AG04449 (cell line): ENCODE results near the gene LARP1.

Experiments
- CTCF ChIA-PET: fragments of 350-600 bp; formaldehyde crosslinking; extraction: SDS; loops from one replicate; lab custom pipeline; 2021; ENCODE audit warnings: antibody characterized with exemption; lab: Yijun Ruan, JAX
- POLR2A ChIA-PET: fragments of 400-600, 350-600 bp; formaldehyde crosslinking; extraction: SDS; loops from one replicate; lab custom pipeline; 2020; ENCODE audit warnings: antibody characterized with exemption, inconsistent platforms; lab: Yijun Ruan, JAX
- DNase-seq: peaks from one replicate; pipeline ENCODE4 v3.0.0-alpha.2; 2010; ENCODE audit warnings: low read depth, low spot score
- H3K4me3 ChIP-seq: 2 replicates; pipeline ENCODE4 v1.5.1; 2011; ENCODE audit warnings: low read depth, mild to moderate bottlenecking, control low read depth, low read length
- TF ChIP-seq, protein P1 (sequence below): IDR thresholded peaks from one replicate; pipeline ENCODE4 v1.5.1; 2011; ENCODE audit warnings: mild to moderate bottlenecking, moderate library complexity, low read length, control low read depth, inconsistent platforms; ENCODE audit not compliant: insufficient read depth; ENCODE audit errors: missing control alignments

Gene LARP1

DNA sequence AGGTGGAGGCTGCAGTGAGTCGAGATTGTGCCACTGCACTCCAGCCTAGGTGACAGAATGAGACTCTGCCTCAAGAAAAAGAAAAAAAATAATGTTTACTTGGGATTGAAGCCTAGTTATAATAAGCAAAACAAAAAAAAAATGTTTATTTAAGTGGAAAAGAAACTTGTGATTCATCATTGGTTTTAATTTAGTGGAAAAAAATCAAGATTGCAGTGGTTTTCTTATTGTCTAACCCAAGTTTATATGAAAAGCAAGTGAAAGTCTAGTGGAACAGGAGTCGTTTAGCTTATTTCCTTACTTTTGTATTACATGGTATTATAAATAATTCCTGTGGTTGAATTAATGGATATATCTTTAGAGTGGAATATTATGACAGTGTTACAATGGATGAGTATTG lies 111.7 kb downstream of the LARP1 start:
- TF ChIP-seq, protein P1, sequence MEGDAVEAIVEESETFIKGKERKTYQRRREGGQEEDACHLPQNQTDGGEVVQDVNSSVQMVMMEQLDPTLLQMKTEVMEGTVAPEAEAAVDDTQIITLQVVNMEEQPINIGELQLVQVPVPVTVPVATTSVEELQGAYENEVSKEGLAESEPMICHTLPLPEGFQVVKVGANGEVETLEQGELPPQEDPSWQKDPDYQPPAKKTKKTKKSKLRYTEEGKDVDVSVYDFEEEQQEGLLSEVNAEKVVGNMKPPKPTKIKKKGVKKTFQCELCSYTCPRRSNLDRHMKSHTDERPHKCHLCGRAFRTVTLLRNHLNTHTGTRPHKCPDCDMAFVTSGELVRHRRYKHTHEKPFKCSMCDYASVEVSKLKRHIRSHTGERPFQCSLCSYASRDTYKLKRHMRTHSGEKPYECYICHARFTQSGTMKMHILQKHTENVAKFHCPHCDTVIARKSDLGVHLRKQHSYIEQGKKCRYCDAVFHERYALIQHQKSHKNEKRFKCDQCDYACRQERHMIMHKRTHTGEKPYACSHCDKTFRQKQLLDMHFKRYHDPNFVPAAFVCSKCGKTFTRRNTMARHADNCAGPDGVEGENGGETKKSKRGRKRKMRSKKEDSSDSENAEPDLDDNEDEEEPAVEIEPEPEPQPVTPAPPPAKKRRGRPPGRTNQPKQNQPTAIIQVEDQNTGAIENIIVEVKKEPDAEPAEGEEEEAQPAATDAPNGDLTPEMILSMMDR, result no peak
- DNase-seq, result no peak
- H3K4me3 ChIP-seq, result no peak overlapping the region
- POLR2A ChIA-PET, result no interaction called here
- CTCF ChIA-PET, result interaction anchor here (1.0 kb wide), 1 partner anchor 10 kb away, joined by 3 read pairs; no protein-coding TSS in a partner anchor
